ENCODE data around the gene ALKBH6. TPM values are rescaled to one million over a fixed set of nuclear protein-coding genes. Genes with fewer than 3 reads are reported as not detected.
A peak's percentile ranks its signal among the peaks of the same experiment; 100 is the strongest.

The ALKBH6 gene
- total and polyA plus RNA-seq, 4 donors, result 6.3 to 11.8 (median 8.8) TPM

GRCh38 chr19:36008336-36008978, 5.6 kb downstream of the ALKBH6 start, which contains the start of gene SYNE4 (continued):
- no peak for TF ChIP-seq ZBTB33 (IDR thresholded peaks at IDR 0.05)

GRCh38 chr19:36006955-36007354, 7.1 kb downstream of the ALKBH6 start:
- H3K27ac ChIP-seq (ENCODE audit: low read depth in 1 of 2, low read length in 2 of 2), result peak overlapping the region in 1 of 2 donors; percentile 2
- H3K4me3 ChIP-seq (ENCODE audit: low read depth in 1 of 3, low read length in 3 of 3), result no peak overlapping the region
- no peak for DNase-seq (ENCODE audit: low spot score)
- TF ChIP-seq NR2F2 (IDR thresholded peaks at IDR 0.05) (no peak), YY1 (IDR thresholded peaks at IDR 0.05) (no peak), ZBTB33 (IDR thresholded peaks at IDR 0.05) (no peak), SP1 (IDR thresholded peaks at IDR 0.05) (no peak), RXRA (IDR thresholded peaks at IDR 0.05) (no peak)
- TF ChIP-seq, protein P1, sequence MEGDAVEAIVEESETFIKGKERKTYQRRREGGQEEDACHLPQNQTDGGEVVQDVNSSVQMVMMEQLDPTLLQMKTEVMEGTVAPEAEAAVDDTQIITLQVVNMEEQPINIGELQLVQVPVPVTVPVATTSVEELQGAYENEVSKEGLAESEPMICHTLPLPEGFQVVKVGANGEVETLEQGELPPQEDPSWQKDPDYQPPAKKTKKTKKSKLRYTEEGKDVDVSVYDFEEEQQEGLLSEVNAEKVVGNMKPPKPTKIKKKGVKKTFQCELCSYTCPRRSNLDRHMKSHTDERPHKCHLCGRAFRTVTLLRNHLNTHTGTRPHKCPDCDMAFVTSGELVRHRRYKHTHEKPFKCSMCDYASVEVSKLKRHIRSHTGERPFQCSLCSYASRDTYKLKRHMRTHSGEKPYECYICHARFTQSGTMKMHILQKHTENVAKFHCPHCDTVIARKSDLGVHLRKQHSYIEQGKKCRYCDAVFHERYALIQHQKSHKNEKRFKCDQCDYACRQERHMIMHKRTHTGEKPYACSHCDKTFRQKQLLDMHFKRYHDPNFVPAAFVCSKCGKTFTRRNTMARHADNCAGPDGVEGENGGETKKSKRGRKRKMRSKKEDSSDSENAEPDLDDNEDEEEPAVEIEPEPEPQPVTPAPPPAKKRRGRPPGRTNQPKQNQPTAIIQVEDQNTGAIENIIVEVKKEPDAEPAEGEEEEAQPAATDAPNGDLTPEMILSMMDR (IDR thresholded peaks at IDR 0.05; ENCODE audit: low read depth, low read length, missing input control), result no peak
- TF ChIP-seq, protein P2, sequence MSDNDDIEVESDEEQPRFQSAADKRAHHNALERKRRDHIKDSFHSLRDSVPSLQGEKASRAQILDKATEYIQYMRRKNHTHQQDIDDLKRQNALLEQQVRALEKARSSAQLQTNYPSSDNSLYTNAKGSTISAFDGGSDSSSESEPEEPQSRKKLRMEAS (IDR thresholded peaks at IDR 0.05), result no peak
- H3K36me3 ChIP-seq (ENCODE audit: control insufficient read depth in 4 of 4, insufficient read depth in 3 of 4, low read depth in 1 of 4, low read length in 3 of 4), result peaks cover 0 to 6% (median 0%) of the 10 kb centered on the region in 4 donors
- 69% methylated on average over 5 of the region's 5 CpGs for WGBS
- H3K9ac ChIP-seq (ENCODE audit: low read depth in 1 of 2, low read length in 2 of 2), result no peak overlapping the region
- no peaks in the 10 kb centered on the region for H3K9me3 ChIP-seq (ENCODE audit: control insufficient read depth in 4 of 4, low read length in 3 of 4)
- peaks cover 8 to 29% (median 19%) of the 10 kb centered on the region in 4 donors for H3K4me1 ChIP-seq (ENCODE audit: control insufficient read depth in 4 of 4, insufficient read depth in 4 of 4, low read length in 3 of 4)
- no peaks in the 10 kb centered on the region for H3K27me3 ChIP-seq (ENCODE audit: control insufficient read depth in 4 of 4, insufficient read depth in 4 of 4, low read length in 3 of 4)

- 96% methylated on average over 4 of the region's 4 CpGs for WGBS
- H3K4me3 ChIP-seq (ENCODE audit: low read depth in 1 of 3, low read length in 3 of 3), result no peak overlapping the region
- no peak overlapping the region for H3K27ac ChIP-seq (ENCODE audit: low read depth in 1 of 2, low read length in 2 of 2)
- peaks cover 9 to 35% (median 17%) of the 10 kb centered on the region in 4 donors for H3K4me1 ChIP-seq (ENCODE audit: control insufficient read depth in 4 of 4, insufficient read depth in 4 of 4, low read length in 3 of 4)
- no peaks in the 10 kb centered on the region for H3K27me3 ChIP-seq (ENCODE audit: control insufficient read depth in 4 of 4, insufficient read depth in 4 of 4, low read length in 3 of 4)
- H3K36me3 ChIP-seq (ENCODE audit: control insufficient read depth in 4 of 4, insufficient read depth in 3 of 4, low read depth in 1 of 4, low read length in 3 of 4), result peaks cover 1 to 6% (median 3%) of the 10 kb centered on the region in 4 donors
- no peak overlapping the region for H3K9ac ChIP-seq (ENCODE audit: low read depth in 1 of 2, low read length in 2 of 2)
- no peak for DNase-seq (ENCODE audit: low spot score)
- H3K9me3 ChIP-seq (ENCODE audit: control insufficient read depth in 4 of 4, low read length in 3 of 4), result no peaks in the 10 kb centered on the region
- TF ChIP-seq YY1 (IDR thresholded peaks at IDR 0.05) (no peak), JUND (IDR thresholded peaks at IDR 0.05) (no peak), RAD21 (IDR thresholded peaks at IDR 0.05) (no peak), EGR1 (IDR thresholded peaks at IDR 0.05; ENCODE audit: low read depth in 2 of 2) (no peak), TAF1 (conservative IDR thresholded peaks at IDR 0.05) (no peak), FOXA1 (IDR thresholded peaks at IDR 0.05) (no peak), FOXA2 (IDR thresholded peaks at IDR 0.05) (no peak), RXRA (IDR thresholded peaks at IDR 0.05) (no peak), SP1 (IDR thresholded peaks at IDR 0.05) (no peak), HNF4G (IDR thresholded peaks at IDR 0.05) (no peak), NR2F2 (IDR thresholded peaks at IDR 0.05) (no peak), HNF4A (conservative IDR thresholded peaks at IDR 0.05) (no peak), ZBTB33 (IDR thresholded peaks at IDR 0.05) (no peak), GABPA (IDR thresholded peaks at IDR 0.05 in 1 of 2, conservative IDR thresholded peaks at IDR 0.05 in 1 of 2) (no peak)
- TF ChIP-seq, protein P3, sequence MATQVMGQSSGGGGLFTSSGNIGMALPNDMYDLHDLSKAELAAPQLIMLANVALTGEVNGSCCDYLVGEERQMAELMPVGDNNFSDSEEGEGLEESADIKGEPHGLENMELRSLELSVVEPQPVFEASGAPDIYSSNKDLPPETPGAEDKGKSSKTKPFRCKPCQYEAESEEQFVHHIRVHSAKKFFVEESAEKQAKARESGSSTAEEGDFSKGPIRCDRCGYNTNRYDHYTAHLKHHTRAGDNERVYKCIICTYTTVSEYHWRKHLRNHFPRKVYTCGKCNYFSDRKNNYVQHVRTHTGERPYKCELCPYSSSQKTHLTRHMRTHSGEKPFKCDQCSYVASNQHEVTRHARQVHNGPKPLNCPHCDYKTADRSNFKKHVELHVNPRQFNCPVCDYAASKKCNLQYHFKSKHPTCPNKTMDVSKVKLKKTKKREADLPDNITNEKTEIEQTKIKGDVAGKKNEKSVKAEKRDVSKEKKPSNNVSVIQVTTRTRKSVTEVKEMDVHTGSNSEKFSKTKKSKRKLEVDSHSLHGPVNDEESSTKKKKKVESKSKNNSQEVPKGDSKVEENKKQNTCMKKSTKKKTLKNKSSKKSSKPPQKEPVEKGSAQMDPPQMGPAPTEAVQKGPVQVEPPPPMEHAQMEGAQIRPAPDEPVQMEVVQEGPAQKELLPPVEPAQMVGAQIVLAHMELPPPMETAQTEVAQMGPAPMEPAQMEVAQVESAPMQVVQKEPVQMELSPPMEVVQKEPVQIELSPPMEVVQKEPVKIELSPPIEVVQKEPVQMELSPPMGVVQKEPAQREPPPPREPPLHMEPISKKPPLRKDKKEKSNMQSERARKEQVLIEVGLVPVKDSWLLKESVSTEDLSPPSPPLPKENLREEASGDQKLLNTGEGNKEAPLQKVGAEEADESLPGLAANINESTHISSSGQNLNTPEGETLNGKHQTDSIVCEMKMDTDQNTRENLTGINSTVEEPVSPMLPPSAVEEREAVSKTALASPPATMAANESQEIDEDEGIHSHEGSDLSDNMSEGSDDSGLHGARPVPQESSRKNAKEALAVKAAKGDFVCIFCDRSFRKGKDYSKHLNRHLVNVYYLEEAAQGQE (IDR thresholded peaks at IDR 0.05), result no peak
These were observed 10.7 kb downstream of the ALKBH6 start for GRCh38 chr19:36003284-36003683.
